GM12891 (cell line): ENCODE measurements around the gene CHID1.
A peak's percentile ranks its signal among the peaks of the same experiment; 100 is the strongest.

Experiments
- DNase-seq: peaks from one replicate; pipeline ENCODE4 v3.0.0; 2011; ENCODE audit warnings: low spot score; ENCODE audit not compliant: insufficient read length
- FAIRE-seq: peaks from 2 replicates; lab custom pipeline; 2011; peaks lifted over from hg19 to GRCh38; lab: Jason Lieb, UNC
- PAX5 ChIP-seq: IDR thresholded peaks from 2 replicates; pipeline ENCODE4 v1.6.1; 2011; ENCODE audit warnings: low read length, moderate library complexity, mild to moderate bottlenecking; ENCODE audit not compliant: insufficient read depth, severe bottlenecking
- POLR2A ChIP-seq: IDR thresholded peaks from 2 replicates; pipeline ENCODE4 v1.6.1; 2011; ENCODE audit warnings: low read depth, low read length, control low read depth
- POLR2AphosphoS5 ChIP-seq: IDR thresholded peaks from 2 replicates; pipeline ENCODE4 v1.6.1; 2011; ENCODE audit warnings: low read depth, low read length, control low read depth
- POU2F2 ChIP-seq: IDR thresholded peaks from 2 replicates; pipeline ENCODE4 v1.6.1; 2011; ENCODE audit warnings: low read depth, mild to moderate bottlenecking, control low read depth, low read length, moderate library complexity
- SPI1 ChIP-seq: IDR thresholded peaks from 2 replicates; pipeline ENCODE4 v1.6.1; 2011; ENCODE audit warnings: low read depth, low read length, control low read depth
- TAF1 ChIP-seq: IDR thresholded peaks from 2 replicates; pipeline ENCODE4 v1.6.1; 2011; ENCODE audit warnings: low read depth, low read length, control low read depth

CHID1 gene

DNA sequence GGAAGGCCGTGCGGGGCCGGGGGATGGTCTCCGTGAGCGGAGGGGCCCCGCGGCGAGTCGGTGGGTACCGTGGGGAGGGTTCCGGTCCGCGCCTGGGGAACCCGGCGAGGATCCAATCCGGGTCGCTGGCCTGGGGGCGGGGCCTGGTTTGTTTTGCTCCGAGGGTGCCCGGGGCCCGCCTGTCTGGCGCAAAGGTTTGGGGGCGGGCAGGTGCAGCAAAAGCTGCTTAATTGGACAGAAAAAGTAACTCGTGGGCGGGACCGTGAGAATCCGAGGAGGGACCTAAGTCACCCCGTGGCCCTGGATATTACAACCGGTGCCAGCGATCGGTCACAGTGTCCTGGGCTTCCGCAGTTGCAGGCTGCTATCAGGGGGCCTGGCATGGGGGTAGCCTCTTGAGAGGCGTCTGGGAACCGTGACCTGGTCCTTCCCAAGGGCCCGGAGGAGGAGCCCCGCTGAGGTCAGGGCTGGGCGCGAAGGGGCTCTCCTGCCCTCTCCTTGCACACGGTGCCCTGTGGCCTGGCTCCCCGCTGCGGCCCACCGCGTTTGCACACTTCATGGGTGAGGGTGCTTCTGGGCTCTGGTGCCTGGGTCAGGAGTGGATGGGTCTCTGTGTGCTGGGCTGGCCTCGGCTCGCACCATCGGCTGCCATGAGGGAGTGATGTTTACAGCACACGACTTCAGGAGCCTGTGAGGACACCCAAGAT, 90.5 kb downstream of the CHID1 start:
- no peak for FAIRE-seq

DNA sequence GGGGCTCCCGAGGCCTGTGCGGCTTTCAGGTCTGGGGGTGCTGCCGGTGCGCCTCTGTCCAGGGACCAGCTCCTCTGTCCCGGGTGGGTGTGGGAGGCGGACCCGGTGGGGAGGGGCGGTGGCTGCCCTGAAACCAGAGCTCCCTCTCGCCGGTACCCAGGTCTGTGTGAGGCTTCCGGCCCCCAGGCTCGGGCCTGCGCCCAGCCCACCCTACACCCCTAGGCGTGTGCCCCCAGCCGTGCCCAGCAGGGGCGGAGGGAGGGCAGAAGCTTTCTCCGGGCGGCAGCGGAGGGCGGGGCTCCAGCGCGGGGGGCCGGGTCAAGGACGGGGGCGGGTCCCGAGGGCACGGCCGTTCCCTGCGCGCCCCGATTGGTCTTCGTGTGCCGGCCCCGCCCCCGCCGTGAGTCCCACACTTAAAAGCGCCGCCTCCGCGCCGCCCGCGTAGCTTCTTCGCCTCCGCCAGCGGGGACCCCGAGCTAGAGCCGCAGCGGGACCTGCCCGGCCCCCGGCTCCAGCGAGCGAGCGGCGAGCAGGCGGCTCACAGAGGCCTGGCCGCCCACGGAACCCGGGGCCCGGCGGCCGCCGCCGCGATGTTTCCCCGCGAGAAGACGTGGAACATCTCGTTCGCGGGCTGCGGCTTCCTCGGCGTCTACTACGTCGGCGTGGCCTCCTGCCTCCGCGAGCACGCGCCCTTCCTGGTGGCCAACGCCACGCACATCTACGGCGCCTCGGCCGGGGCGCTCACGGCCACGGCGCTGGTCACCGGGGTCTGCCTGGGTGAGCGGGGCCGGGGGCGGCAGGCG, 91.3 kb downstream of the CHID1 start:
- DNase-seq (peak; percentile 89), FAIRE-seq (peak; percentile 97)
- TF ChIP-seq POU2F2, result no peak
- TF ChIP-seq PAX5, result no peak
- TF ChIP-seq POLR2A, result peak; percentile 43; the same call in 1 of the 2 replicates
- peak; percentile 24; the same call in 1 of the 2 replicates for TF ChIP-seq TAF1
- no peak for TF ChIP-seq SPI1
- TF ChIP-seq POLR2AphosphoS5, result peak; percentile 59; the same call in 1 of the 2 replicates

More for the DNA sequence above, 90.5 kb downstream of the CHID1 start:
- peak; percentile 92 for DNase-seq
- TF ChIP-seq TAF1 (0 out of 2 replicates have a peak, but pooled peaks have one; percentile 10), SPI1 (no peak)

GRCh38 chr11:818396-819128, 92.0 kb downstream of the CHID1 start, which contains the start of gene PNPLA2:
PNPLA2 (plus strand) TSS chr11:818914; CDS start chr11:819719, 805 bp downstream.
- DNase-seq, result no peak
- FAIRE-seq, result no peak
- no peak for TF ChIP-seq POLR2A
- no peak for TF ChIP-seq TAF1
- TF ChIP-seq SPI1, result no peak
- TF ChIP-seq POLR2AphosphoS5, result no peak
